GM04504 (cell line): Measurements from ENCODE around the gene NCAN.

ENCODE experiments used
- DNase-seq: peaks from one replicate; pipeline ENCODE4 v3.0.0-alpha.2; 2012; ENCODE audit warnings: low read depth

NCAN gene

DNA sequence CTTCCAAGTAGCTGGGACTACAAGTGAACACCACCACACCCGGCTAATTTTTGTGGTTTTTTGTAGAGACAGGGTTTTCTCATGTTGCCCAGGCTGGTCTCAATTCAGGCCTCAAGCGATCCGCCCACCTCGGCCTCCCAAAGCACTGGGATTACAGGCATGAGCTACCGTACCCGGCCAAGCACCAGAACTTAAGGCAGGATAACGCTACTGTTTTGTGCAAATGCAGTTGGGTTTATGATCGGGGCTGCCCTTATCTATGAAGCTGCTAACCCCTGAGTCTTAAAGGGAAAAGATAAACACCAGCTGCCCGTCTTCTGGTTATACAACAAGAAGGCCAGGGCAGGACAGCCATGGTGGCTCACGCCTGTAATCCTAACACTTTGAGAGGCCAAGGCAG is 73.9 kb downstream of the NCAN start:
- no peak for DNase-seq

- no peak for DNase-seq
These were observed 80.8 kb downstream of the NCAN start for GRCh38 chr19:19292607-19293006.

DNA sequence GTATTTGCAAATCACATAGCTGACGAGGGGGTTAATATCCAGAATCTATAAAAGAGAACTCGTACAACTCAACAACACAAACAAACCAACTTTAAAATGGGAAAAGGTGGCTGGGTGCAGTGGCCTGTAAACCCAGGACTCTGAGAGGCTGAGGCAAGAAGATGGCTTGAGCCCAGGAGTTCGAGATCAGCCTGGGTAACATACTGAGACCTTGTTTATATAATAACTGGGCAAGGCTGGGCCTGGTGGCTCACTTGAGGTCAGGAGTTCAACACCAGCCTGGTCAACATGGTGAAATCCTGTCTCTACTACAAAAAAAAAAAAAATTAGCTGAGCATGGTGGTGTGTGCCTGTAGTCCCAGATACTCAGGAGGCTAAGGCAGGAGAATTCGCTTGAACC is 83.2 kb downstream of the NCAN start:
- no peak for DNase-seq

DNA sequence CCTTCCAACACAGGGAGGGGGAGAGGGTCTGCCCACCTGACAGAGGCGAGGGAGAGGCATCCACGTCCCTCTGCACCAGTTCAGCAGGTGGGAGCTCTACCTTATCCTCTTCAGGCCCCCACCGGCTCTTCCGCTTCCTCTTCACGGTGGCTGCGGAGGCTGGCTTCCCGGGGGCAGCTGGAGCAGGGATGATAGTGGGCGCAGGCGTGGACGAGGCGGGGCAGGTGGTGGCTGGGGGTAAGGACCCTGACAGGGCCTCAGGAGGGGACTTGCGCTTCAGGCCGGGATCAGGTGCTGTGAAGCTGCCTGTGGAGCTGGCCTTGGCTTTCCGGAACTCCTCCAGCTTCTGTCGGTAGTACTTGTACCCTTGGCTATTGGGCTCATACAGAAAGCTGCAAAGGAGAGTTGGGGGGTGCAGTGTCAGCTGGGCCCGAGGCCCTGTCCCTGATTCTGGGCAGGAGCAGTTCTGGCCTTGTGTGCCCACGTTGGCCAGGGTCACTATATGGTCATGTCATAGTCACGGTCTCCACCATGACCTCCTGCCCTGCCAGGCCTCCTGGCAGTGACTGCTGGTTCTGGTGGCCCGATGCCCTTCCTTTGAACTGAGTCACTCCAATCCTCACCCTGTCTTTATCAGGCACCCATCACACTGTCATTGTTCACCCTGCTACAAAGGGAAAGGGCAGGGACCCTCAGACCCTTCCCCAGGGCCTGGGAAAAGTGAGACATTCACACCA is 85.4 kb downstream of the NCAN start:
- no peak for DNase-seq

GRCh38 chr19:19297759-19298158 is 86.0 kb downstream of the NCAN start:
- DNase-seq, result no peak

DNA sequence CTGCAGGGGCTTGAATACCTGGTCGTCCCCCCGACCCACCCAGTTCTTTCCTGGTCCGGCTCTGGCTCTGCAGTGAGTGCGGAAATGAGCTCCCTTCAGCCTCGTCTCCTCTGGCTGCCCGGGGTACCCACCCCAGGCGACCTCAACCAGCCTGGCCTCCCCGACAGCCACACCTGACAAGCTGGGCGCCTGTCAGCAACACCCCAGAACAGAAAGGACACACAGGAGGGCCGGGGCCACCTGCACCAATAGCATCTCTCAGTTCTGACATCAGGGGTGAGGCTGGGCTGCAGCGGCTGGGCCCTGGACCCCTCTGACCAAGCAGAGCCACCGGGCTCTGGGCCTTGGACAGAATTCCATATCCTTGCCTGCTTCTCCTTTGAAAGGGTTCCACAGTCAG is 88.9 kb downstream of the NCAN start:
- no peak for DNase-seq
